ENCODE measurements around the gene BRF1.
A peak's percentile ranks its signal among the peaks of the same experiment; 100 is the strongest.

Gene BRF1

DNA sequence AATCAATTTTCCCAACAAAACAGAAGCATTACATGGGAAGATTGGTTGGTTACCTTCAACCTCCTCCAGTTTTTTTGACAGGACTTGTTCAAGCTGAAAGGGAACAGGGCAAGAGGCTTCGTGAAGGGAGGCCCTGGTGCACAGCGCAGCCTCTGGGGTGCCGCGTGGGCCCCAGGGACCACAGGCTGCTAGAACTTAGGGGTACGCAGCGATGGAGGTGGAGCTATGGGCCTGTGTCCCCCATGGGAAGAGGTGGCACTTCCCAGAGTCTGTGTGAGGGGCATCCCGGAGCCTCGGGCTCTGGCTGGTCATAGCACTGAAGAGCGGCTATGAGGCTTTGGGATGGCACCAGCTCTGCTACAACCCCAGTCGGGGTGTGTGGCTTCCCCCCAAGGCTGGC lies 74.6 kb downstream of the BRF1 start:
- H3K79me1 ChIP-seq (ENCODE audit: low read depth, low read length) = peaks cover 13% of the 10 kb centered on the region
- DNase-seq (ENCODE audit: low spot score) = no peak
- no peaks in the 10 kb centered on the region for H3K4me1 ChIP-seq (ENCODE audit: control insufficient read depth in 2 of 2, insufficient read depth in 1 of 2, low read depth in 1 of 2, low read length in 2 of 2)
- H2AFZ ChIP-seq (ENCODE audit: low read length) = no peak overlapping the region
- H3K14ac ChIP-seq (ENCODE audit: low read length) = no peak overlapping the region
- no peak overlapping the region for H3K4me2 ChIP-seq (ENCODE audit: insufficient read depth, low read length, poor library complexity, severe bottlenecking)
- no peak overlapping the region for H2AK5ac ChIP-seq (ENCODE audit: low read depth, low read length)
- H3K27me3 ChIP-seq (ENCODE audit: control insufficient read depth in 3 of 3, insufficient read depth in 3 of 3, low read depth in 1 of 3, low read length in 3 of 3) = no peaks in the 10 kb centered on the region
- no CpG with 5 or more reads among the region's 10 CpGs for WGBS, 2 donors (ENCODE audit: extremely low coverage in 2 of 2, insufficient read length in 2 of 2, insufficient replicate concordance in 1 of 2)
- peak overlapping the region; percentile 17 for H4K8ac ChIP-seq (ENCODE audit: low read depth, low read length)
- no peak overlapping the region for H3K4ac ChIP-seq (ENCODE audit: low read length)
- no peak overlapping the region for H3K27ac ChIP-seq (replicated peaks; ENCODE audit: low read length)
- no peak overlapping the region for H3K23ac ChIP-seq (ENCODE audit: low read depth, low read length, poor library complexity)
- peaks cover 16 to 33% of the 10 kb centered on the region in 2 donors for H3K36me3 ChIP-seq (replicated peaks in 1 of 2; ENCODE audit: control insufficient read depth in 2 of 2, insufficient read depth in 2 of 2, low read length in 2 of 2)
- peak overlapping the region; percentile 24 for H2BK5ac ChIP-seq (ENCODE audit: low read length)
- H4K91ac ChIP-seq (ENCODE audit: low read depth, low read length, poor library complexity) = no peak overlapping the region
- H3K18ac ChIP-seq (ENCODE audit: low read length) = peak overlapping the region; percentile 11
- no peak overlapping the region for H2BK15ac ChIP-seq (ENCODE audit: low read length)
- H2BK120ac ChIP-seq (ENCODE audit: low read depth, low read length) = no peak overlapping the region
- no peaks in the 10 kb centered on the region for H3K9me3 ChIP-seq (replicated peaks in 1 of 2; ENCODE audit: control insufficient read depth in 2 of 2, insufficient read depth in 1 of 2, low read depth in 1 of 2, low read length in 2 of 2)
- no peak overlapping the region for H3K9ac ChIP-seq (ENCODE audit: low read depth, low read length, poor library complexity)
- H2BK12ac ChIP-seq (ENCODE audit: low read length) = peak overlapping the region; percentile 22
- H3K4me3 ChIP-seq (ENCODE audit: low read length in 2 of 2) = no peak overlapping the region

DNA sequence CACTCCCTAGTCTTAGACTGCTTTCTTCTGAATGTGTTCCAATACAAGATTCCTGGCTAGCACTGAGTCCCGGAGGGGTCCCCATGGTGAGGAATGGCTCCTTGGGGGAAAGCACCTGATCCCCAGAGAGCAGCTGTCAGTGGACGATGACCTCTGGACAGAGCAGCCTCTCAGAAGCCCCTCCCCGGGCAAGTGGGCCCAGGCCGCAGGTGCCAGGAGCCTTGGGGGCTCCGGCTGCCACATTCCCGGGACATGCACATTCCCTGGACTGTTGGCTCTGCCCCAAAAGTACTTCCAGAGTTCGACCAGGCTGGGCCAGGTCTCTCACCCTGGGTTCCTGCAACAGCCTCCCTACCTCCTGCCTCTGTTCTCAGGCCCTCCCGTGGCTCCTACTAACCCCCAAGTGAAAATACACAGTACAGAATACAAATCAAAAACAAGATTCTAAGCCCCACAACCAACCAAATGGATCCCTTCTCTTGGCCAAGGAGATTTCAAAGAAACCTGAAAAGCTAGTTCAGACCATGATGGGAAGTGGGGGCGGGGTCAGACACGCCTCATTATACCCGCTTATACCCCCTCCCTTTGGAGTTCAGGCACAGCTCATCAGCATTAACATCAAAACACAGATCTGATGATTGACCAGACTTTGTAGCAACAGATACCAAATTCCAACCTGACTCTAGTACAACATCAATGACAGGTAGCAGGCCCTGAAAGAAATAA lies 75.8 kb downstream of the BRF1 start:
- Histone ChIP-seq H2BK12ac (ENCODE audit: low read length) (no peak overlapping the region), H2AK5ac (ENCODE audit: low read depth, low read length) (no peak overlapping the region), H3K9me3 (replicated peaks in 1 of 2; ENCODE audit: control insufficient read depth in 2 of 2, insufficient read depth in 1 of 2, low read depth in 1 of 2, low read length in 2 of 2) (no peaks in the 10 kb centered on the region), H3K14ac (ENCODE audit: low read length) (no peak overlapping the region), H4K8ac (ENCODE audit: low read depth, low read length) (no peak overlapping the region), H3K27me3 (ENCODE audit: control insufficient read depth in 3 of 3, insufficient read depth in 3 of 3, low read depth in 1 of 3, low read length in 3 of 3) (no peaks in the 10 kb centered on the region), H2BK5ac (ENCODE audit: low read length) (no peak overlapping the region), H2BK15ac (ENCODE audit: low read length) (no peak overlapping the region), H3K4ac (ENCODE audit: low read length) (no peak overlapping the region), H3K4me1 (ENCODE audit: control insufficient read depth in 2 of 2, insufficient read depth in 1 of 2, low read depth in 1 of 2, low read length in 2 of 2) (no peaks in the 10 kb centered on the region), H3K9ac (ENCODE audit: low read depth, low read length, poor library complexity) (no peak overlapping the region), H3K4me2 (ENCODE audit: insufficient read depth, low read length, poor library complexity, severe bottlenecking) (no peak overlapping the region), H2BK120ac (ENCODE audit: low read depth, low read length) (no peak overlapping the region), H3K79me1 (ENCODE audit: low read depth, low read length) (peaks cover 16% of the 10 kb centered on the region), H3K4me3 (ENCODE audit: low read length in 2 of 2) (no peak overlapping the region), H3K23ac (ENCODE audit: low read depth, low read length, poor library complexity) (no peak overlapping the region), H3K27ac (replicated peaks; ENCODE audit: low read length) (no peak overlapping the region), H4K91ac (ENCODE audit: low read depth, low read length, poor library complexity) (no peak overlapping the region), H3K36me3 (replicated peaks in 1 of 2; ENCODE audit: control insufficient read depth in 2 of 2, insufficient read depth in 2 of 2, low read length in 2 of 2) (peaks cover 24 to 43% of the 10 kb centered on the region in 2 donors), H3K18ac (ENCODE audit: low read length) (no peak overlapping the region), H2AFZ (ENCODE audit: low read length) (no peak overlapping the region)
- WGBS, 2 donors (ENCODE audit: extremely low coverage in 2 of 2, insufficient read length in 2 of 2, insufficient replicate concordance in 1 of 2) = no CpG with 5 or more reads among the region's 11 CpGs
- no peak for DNase-seq (ENCODE audit: low spot score)

- H3K27ac ChIP-seq (replicated peaks; ENCODE audit: low read length) = no peak overlapping the region
- H3K9ac ChIP-seq (ENCODE audit: low read depth, low read length, poor library complexity) = no peak overlapping the region
- peaks cover 13% of the 10 kb centered on the region for H3K79me1 ChIP-seq (ENCODE audit: low read depth, low read length)
- no peak overlapping the region for H2BK120ac ChIP-seq (ENCODE audit: low read depth, low read length)
- H3K4ac ChIP-seq (ENCODE audit: low read length) = no peak overlapping the region
- H3K27me3 ChIP-seq (ENCODE audit: control insufficient read depth in 3 of 3, insufficient read depth in 3 of 3, low read depth in 1 of 3, low read length in 3 of 3) = no peaks in the 10 kb centered on the region
- no peak overlapping the region for H2BK5ac ChIP-seq (ENCODE audit: low read length)
- no peaks in the 10 kb centered on the region for H3K9me3 ChIP-seq (replicated peaks in 1 of 2; ENCODE audit: control insufficient read depth in 2 of 2, insufficient read depth in 1 of 2, low read depth in 1 of 2, low read length in 2 of 2)
- no CpG with 5 or more reads among the region's 15 CpGs for WGBS, 2 donors (ENCODE audit: extremely low coverage in 2 of 2, insufficient read length in 2 of 2, insufficient replicate concordance in 1 of 2)
- H3K4me3 ChIP-seq (ENCODE audit: low read length in 2 of 2) = no peak overlapping the region
- H4K91ac ChIP-seq (ENCODE audit: low read depth, low read length, poor library complexity) = no peak overlapping the region
- no peak overlapping the region for H4K8ac ChIP-seq (ENCODE audit: low read depth, low read length)
- no peak overlapping the region for H3K18ac ChIP-seq (ENCODE audit: low read length)
- no peak overlapping the region for H2BK15ac ChIP-seq (ENCODE audit: low read length)
- H2AFZ ChIP-seq (ENCODE audit: low read length) = no peak overlapping the region
- H3K4me1 ChIP-seq (ENCODE audit: control insufficient read depth in 2 of 2, insufficient read depth in 1 of 2, low read depth in 1 of 2, low read length in 2 of 2) = no peaks in the 10 kb centered on the region
- no peak overlapping the region for H3K23ac ChIP-seq (ENCODE audit: low read depth, low read length, poor library complexity)
- no peak for DNase-seq (ENCODE audit: low spot score)
- peaks cover 26 to 50% of the 10 kb centered on the region in 2 donors for H3K36me3 ChIP-seq (replicated peaks in 1 of 2; ENCODE audit: control insufficient read depth in 2 of 2, insufficient read depth in 2 of 2, low read length in 2 of 2)
- H2BK12ac ChIP-seq (ENCODE audit: low read length) = no peak overlapping the region
- no peak overlapping the region for H3K4me2 ChIP-seq (ENCODE audit: insufficient read depth, low read length, poor library complexity, severe bottlenecking)
- H3K14ac ChIP-seq (ENCODE audit: low read length) = no peak overlapping the region
- no peak overlapping the region for H2AK5ac ChIP-seq (ENCODE audit: low read depth, low read length)
Measured at GRCh38 chr14:105223770-105224544, 76.8 kb downstream of the BRF1 start.

GRCh38 chr14:105223260-105223659 lies 77.5 kb downstream of the BRF1 start:
- Histone ChIP-seq H4K91ac (ENCODE audit: low read depth, low read length, poor library complexity) (no peak overlapping the region), H3K9me3 (replicated peaks in 1 of 2; ENCODE audit: control insufficient read depth in 2 of 2, insufficient read depth in 1 of 2, low read depth in 1 of 2, low read length in 2 of 2) (no peaks in the 10 kb centered on the region), H3K79me1 (ENCODE audit: low read depth, low read length) (peaks cover 8% of the 10 kb centered on the region), H3K4ac (ENCODE audit: low read length) (no peak overlapping the region), H2BK12ac (ENCODE audit: low read length) (no peak overlapping the region), H3K4me2 (ENCODE audit: insufficient read depth, low read length, poor library complexity, severe bottlenecking) (no peak overlapping the region), H4K8ac (ENCODE audit: low read depth, low read length) (no peak overlapping the region), H3K27me3 (ENCODE audit: control insufficient read depth in 3 of 3, insufficient read depth in 3 of 3, low read depth in 1 of 3, low read length in 3 of 3) (no peaks in the 10 kb centered on the region), H3K9ac (ENCODE audit: low read depth, low read length, poor library complexity) (no peak overlapping the region), H3K4me1 (ENCODE audit: control insufficient read depth in 2 of 2, insufficient read depth in 1 of 2, low read depth in 1 of 2, low read length in 2 of 2) (no peaks in the 10 kb centered on the region), H3K18ac (ENCODE audit: low read length) (no peak overlapping the region), H2BK5ac (ENCODE audit: low read length) (no peak overlapping the region), H3K14ac (ENCODE audit: low read length) (no peak overlapping the region), H3K23ac (ENCODE audit: low read depth, low read length, poor library complexity) (no peak overlapping the region), H2BK15ac (ENCODE audit: low read length) (no peak overlapping the region), H2BK120ac (ENCODE audit: low read depth, low read length) (no peak overlapping the region), H3K36me3 (replicated peaks in 1 of 2; ENCODE audit: control insufficient read depth in 2 of 2, insufficient read depth in 2 of 2, low read length in 2 of 2) (peaks cover 28 to 52% of the 10 kb centered on the region in 2 donors), H3K4me3 (ENCODE audit: low read length in 2 of 2) (no peak overlapping the region), H2AFZ (ENCODE audit: low read length) (no peak overlapping the region), H3K27ac (replicated peaks; ENCODE audit: low read length) (no peak overlapping the region), H2AK5ac (ENCODE audit: low read depth, low read length) (no peak overlapping the region)
- WGBS, 2 donors (ENCODE audit: extremely low coverage in 2 of 2, insufficient read length in 2 of 2, insufficient replicate concordance in 1 of 2) = no CpG with 5 or more reads among the region's 16 CpGs
- DNase-seq (ENCODE audit: low spot score) = no peak

Data from neuronal stem cell (in vitro differentiated cells).